Inferior parietal cortex (tissue), 1 donor: Measurements from ENCODE around the gene EDN3.

ENCODE experiments used
- DNase-seq: peaks from one replicate; pipeline ENCODE4 v3.0.0-alpha.2; 2016; ENCODE audit errors: extremely low spot score

The EDN3 gene

DNA sequence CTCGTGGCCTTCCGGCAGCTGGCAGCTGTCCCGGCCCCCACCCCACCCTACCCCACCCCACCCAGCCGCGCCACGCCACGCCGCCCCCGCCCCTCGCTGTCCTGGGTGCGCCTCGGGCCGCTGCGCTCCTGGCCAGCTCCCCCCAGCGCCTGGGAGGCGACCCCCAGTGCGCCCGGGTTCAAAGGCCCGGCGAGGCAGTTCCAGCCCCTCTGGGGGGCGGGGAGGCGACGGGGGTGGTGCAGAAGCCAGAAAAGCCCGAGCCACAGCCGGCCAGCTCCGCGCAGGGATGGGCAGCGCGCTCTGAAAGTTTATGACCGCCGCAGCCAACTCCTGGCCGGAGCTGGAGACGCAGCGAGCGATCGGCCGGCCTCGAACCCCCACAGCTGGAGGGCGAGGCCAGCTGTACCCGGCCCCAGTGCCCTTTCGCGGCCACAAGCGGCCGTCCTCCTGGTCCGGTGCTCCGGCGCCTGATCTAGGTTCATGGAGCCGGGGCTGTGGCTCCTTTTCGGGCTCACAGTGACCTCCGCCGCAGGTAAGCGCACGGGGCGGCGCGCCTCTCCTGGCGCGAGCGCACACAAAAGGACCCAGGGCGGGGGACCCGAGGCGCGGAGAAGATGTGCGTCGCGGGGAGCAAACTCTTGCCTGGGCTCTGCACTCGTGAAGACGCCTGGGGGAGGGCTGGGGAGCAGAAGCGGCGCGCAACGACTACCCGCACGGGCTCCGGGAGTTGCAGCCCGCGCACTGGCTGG, at the start of gene EDN3:
TSS of gene EDN3 (plus strand) at position 279 of the 749 bp plus-strand sequence. CDS start at position 481, 202 bp downstream.
- DNase-seq, result no peak

DNA sequence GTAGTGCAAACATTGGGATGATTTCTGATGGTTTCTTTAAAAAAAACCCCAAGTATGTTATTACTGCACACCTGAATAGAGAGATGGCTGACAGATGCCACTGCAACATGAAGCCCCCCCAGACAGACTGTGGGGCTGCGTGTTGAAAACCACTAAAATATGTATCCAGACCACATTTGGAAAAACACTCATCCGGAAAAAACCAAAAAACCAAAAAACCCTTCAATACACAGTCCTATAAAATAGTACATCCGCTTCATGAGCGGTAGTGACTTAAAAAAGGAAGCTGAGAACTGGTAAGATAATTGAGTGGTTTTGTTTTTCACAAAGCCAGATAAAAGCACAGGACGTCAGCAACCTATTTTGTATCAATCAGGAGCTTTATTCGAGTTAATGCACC, 47.1 kb upstream of the EDN3 start:
- no peak for DNase-seq

DNA sequence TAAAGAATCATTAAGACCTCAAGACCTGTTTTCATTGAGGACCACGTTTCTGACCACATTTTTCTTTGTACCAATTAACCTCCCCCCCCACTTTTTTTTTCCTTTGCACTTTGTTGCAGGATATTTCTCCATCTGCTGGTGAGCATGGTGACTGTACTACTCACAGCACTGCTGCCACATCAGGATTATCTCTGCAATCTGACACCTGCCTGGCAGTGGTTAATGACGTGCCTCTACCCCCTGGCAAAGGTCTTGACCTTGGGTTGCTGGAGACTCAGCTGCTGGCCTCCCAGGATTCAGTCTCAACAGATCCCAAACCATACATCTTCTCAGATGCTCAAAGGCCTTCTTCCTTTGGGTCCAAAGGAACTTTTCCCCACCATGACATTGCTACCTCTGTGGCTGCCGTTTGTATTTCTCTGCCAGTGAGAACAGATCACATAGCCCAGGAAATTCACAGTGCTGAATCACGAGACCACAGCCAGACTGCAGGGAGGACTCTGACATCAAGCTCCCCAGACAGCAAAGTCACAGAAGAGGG, 46.6 kb upstream of the EDN3 start:
- no peak for DNase-seq

DNA sequence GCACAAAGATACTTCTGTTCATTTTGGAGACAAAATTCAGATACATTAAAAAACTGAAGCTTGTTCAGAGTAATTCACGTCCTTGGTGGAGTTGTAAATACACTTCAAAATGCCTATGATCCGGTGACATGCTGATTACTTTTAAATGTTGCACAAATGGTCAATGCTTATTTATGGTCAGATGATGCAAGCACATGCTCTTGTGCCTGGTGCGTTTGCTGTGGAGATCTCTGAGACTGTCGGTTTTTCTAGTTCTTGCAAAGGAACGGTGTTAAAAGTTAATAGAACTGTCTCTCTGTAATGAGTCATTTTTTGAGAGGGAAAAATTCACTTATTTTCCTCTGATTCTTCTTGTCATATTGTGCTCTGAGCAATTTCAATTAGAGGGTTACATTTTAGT, 45.2 kb upstream of the EDN3 start:
- no peak for DNase-seq

DNA sequence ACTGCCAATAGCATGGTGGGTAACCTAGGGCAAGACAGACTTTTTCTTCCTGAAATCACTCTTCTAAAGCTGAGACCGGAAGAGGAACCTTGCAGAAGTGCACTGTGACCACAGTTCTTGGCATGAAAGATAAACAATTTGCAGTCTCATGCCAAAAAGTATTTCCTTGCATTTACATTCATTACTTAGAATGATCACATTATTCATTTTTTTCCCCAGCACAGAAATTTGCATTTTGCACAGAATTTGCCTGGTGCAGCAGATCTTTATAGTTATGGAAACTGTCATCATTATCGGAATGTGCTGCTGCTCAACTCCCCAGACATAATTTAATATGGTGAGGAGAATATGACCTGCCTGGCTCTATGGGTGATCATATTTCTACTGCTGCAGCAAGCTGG, 42.2 kb upstream of the EDN3 start:
- no peak for DNase-seq

DNA sequence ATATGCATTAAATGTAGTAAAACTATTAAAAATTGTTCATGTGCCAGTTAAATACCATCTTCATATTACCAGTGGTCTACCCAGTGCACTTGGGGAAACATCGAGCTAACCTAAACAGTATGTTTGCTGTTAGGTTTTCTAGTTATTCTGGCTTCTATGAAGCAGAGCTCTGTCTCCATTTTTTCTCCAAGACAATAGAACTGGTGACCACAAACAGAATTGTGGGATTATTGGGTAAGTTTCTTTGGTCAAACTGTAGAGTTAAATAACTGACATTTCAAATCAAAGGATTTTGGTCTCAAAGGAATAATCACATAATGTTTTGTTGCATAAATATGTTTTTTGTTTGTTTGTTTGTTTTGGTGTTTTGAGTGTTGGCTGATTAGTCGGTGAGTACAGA, 40.5 kb upstream of the EDN3 start:
- DNase-seq, result no peak

DNA sequence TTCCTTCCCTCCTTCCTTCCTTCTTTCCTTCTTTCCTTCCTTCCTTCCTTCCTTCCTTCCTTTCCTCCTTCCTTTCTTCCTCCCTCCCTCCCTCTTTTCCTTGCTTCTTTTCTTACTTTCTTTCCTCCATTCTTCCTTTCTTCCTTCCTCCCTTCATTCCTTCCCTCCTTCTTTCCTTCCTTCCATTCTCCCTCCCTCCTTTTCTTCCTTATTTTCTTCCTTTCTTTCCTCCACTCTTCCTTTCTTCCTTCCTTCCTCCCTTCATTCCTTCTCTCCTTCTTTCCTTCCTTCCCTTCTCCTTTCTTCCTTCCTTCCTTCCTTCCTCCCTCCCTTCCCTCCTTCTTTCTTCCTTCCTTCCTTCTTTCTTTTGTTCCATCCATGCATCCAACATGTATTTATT, 35.1 kb upstream of the EDN3 start:
- DNase-seq, result no peak

DNA sequence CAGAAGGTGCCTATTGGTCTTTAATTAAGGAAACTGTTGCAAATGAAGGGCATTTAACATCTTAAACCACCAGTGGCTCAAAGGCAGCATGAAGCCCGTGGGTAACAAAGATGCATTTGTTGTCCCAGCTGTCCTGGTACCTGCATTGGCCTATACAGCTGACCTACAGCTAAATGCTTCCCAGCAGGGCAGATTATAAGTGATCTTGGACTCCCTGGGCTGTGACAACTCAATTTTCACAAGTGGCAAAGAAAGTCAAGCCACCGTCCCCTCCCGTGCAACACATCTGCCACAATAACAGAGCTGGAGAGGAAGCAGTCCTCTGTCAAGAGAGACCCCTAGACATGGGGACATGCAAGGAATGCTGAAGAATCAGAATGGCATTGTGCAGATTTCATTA, 31.5 kb upstream of the EDN3 start:
- DNase-seq, result no peak

- no peak for DNase-seq
Measured at GRCh38 chr20:59269411-59270025, 30.9 kb upstream of the EDN3 start.

GRCh38 chr20:59270380-59270779, 30.0 kb upstream of the EDN3 start:
- DNase-seq, result no peak

GRCh38 chr20:59273739-59274357, 26.6 kb upstream of the EDN3 start:
- no peak for DNase-seq

DNA sequence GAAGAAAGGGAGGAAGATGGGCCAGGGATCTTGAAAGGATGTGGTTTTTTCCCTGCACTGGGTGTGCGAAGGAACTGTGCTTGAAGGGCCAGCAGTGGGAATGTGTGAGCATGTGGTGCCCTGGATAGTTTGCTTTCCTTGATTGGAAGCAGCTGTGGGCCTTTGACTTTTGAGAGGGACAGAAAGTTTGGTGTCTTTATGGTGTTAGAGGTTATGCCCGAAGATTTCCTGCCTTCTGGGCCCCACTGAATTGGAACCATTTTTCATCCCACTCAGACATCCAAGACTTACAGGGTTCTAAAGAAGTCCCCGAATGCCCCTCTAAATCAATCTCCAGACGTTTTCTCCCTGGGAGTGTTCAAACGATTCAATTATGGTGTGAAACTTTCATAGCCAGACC, 23.5 kb upstream of the EDN3 start:
- no peak for DNase-seq

GRCh38 chr20:59284470-59284869, 15.9 kb upstream of the EDN3 start:
- DNase-seq, result no peak

GRCh38 chr20:59289994-59290393, 10.4 kb upstream of the EDN3 start:
- no peak for DNase-seq

DNA sequence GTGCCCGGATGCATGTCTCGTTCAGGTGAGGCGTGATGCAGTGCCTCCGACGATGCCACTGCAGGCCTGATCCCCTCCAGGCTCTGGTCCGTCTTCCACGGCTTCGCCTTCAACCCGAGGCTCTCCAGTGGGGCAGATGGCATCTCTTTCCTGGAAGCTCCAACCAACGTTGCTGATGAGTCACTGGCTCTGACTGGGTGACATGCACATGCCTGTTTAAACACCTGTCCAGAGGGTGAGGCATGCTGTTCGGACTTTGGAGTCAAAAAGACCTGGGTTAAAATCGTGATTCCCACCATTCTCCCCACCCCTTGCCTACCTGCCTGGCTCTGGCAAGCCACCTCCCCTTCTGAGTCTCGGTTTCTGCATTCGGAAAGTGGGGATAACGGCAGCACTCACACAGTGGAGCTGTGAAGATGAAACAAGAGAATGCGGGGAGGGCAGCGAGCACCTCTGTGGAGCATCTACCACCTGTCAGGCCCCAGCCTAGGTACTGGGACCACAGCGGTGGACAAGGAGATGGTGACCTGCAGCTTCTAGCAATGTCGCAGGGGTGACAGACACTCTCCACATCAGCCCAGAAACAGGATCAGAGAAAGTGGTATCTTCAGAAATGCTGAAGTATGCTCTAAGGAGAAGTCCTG, 8.5 kb upstream of the EDN3 start:
- DNase-seq, result no peak

GRCh38 chr20:59295531-59295930, 4.9 kb upstream of the EDN3 start:
- DNase-seq, result no peak

GRCh38 chr20:59297686-59298085, 2.7 kb upstream of the EDN3 start:
- no peak for DNase-seq

- no peak for DNase-seq
Measured at GRCh38 chr20:59299945-59300332, 472 bp upstream of the EDN3 start.

DNA sequence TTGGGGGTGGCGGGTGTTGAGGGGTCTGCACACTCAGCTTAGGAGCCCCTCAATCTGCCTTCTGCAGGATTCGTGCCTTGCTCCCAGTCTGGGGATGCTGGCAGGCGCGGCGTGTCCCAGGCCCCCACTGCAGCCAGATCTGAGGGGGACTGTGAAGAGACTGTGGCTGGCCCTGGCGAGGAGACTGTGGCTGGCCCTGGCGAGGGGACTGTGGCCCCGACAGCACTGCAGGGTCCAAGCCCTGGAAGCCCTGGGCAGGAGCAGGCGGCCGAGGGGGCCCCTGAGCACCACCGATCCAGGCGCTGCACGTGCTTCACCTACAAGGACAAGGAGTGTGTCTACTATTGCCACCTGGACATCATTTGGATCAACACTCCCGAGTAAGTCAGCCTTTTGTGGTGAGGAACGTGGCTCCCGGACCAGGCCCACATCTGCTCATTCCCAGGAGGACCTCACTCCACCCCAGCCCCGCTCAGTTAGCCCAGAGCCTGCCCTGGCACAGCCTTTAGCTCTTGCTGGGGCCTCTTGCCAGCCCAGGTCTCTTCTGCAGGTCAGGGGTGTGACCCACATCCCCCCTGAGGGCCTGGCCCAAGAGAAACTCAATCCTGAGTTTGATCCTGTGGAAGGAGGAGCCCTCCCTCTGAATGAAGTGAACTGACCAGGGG, 1.1 kb downstream of the EDN3 start:
- DNase-seq, result no peak

DNA sequence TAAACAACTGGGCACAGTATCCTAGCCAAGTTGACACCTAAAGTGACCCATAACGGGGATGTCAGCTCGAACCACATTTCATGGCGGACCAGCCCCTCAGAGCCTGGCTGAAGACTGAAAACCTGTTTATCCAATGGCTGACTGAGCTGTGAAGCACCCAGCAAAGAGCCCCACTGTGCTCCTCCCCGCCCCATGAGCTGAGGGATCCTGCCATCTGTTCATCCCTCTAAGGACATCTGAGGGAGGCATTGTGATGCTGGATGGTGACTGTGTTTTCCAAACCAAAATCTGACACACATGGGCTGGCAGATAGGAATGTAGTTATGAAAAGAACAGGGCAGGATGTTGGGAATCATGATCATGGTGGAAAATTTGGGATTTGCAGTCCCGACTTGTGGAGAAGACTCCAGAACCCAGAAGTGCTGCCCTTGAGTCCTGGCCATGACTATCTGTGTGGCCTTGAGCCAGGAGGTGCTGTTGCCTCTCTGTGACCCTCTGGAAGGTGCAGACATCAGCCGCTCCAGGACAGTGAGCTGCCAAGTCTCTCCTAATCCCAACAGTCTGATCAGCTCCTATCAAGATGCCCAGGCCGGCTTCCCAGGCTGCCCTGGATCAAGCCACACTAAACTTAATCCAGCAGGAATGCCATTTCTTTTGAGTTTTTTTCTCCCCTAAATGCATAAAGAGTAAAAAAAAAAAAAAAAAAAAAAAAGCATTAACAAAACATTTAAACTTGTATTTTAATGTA, 5.7 kb downstream of the EDN3 start:
- DNase-seq, result no peak

DNA sequence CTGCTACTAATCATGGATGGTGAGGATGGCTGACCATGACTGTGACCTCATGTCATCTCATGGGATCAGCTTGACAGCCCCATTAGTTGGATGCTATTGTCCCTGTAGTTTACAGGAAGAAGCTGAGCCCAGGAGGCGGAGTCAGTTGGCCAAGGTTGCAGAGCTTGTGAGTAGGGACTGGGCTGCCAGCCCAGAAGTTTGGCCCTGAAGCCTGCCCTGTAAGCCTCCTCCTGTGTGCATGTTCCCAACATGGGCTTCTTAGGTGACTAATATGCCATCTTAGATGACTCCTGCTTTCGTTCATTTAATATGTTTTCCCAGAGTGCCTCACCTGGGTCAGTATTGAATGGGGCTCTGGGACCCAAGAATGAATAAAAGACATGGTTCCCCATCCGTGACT, 6.9 kb downstream of the EDN3 start:
- no peak for DNase-seq
